SK-N-SH treated with all-trans-retinoic acid at 6 μM for 48 hours (cell line): ENCODE measurements around the gene MMP24.

Experiments used
- ATAC-seq: fragments of 200-7000 bp; cut with Tn5 transposase; 3 replicates; pipeline ENCODE4 v1.9.1; 2020; ENCODE audit warnings: mild to moderate bottlenecking, moderate library complexity
- ARNTL ChIP-seq: fragments of 450-650 bp; formaldehyde crosslinking; IDR thresholded peaks from 2 replicates; pipeline ENCODE4 v1.5.0; 2020; ENCODE audit warnings: low read depth, mild to moderate bottlenecking, moderate library complexity, borderline replicate concordance
- BACH2 ChIP-seq: fragments of 250-450 bp; sonication (Bioruptor Pico); IDR thresholded peaks from 2 replicates; pipeline ENCODE4 v1.9.0; 2021; ENCODE audit warnings: mild to moderate bottlenecking, borderline replicate concordance
- CSDC2 ChIP-seq: fragments of 250-450 bp; sonication (Bioruptor Pico); IDR thresholded peaks from 2 replicates; pipeline ENCODE4 v1.5.0; 2020; ENCODE audit warnings: mild to moderate bottlenecking, moderate library complexity
- GLIS3 ChIP-seq: fragments of 250-450 bp; sonication (Bioruptor Pico); IDR thresholded peaks from 2 replicates; pipeline ENCODE4 v1.5.0; 2020; ENCODE audit warnings: mild to moderate bottlenecking, moderate library complexity
- ISL1 ChIP-seq: fragments of 250-450 bp; sonication (Bioruptor Pico); IDR thresholded peaks from 2 replicates; pipeline ENCODE4 v2.1.2; 2022; ENCODE audit warnings: mild to moderate bottlenecking, moderate library complexity
- OSR1 ChIP-seq: fragments of 250-450 bp; sonication (Bioruptor Pico); IDR thresholded peaks from 2 replicates; pipeline ENCODE4 v1.8.0; 2022; ENCODE audit warnings: moderate library complexity, mild to moderate bottlenecking, inconsistent platforms
- PPARA ChIP-seq: fragments of 250-450 bp; sonication (Bioruptor Pico); IDR thresholded peaks from 2 replicates; pipeline ENCODE4 v1.5.0; 2020; ENCODE audit warnings: mild to moderate bottlenecking, borderline replicate concordance
- RARB ChIP-seq: fragments of 250-450 bp; sonication (Bioruptor Pico); IDR thresholded peaks from 2 replicates; pipeline ENCODE4 v1.8.0; 2021; ENCODE audit warnings: mild to moderate bottlenecking, moderate library complexity
- SNAI2 ChIP-seq: fragments of 250-450 bp; sonication (Bioruptor Pico); IDR thresholded peaks from 2 replicates; pipeline ENCODE4 v1.5.0; 2020; ENCODE audit warnings: mild to moderate bottlenecking, moderate library complexity
- TCF4 ChIP-seq: fragments of 250-450 bp; sonication (Bioruptor Pico); IDR thresholded peaks from 2 replicates; pipeline ENCODE4 v1.8.0; 2021; ENCODE audit warnings: mild to moderate bottlenecking, moderate library complexity, borderline replicate concordance
- TOX ChIP-seq: fragments of 250-450 bp; sonication (Bioruptor Pico); IDR thresholded peaks from 2 replicates; pipeline ENCODE4 v1.8.0; 2021; ENCODE audit warnings: mild to moderate bottlenecking, moderate library complexity, borderline replicate concordance
- ZC3H10 ChIP-seq: fragments of 250-450 bp; sonication (Bioruptor Pico); IDR thresholded peaks from 2 replicates; pipeline ENCODE4 v1.5.1; 2021; ENCODE audit warnings: mild to moderate bottlenecking, moderate library complexity
- ZFP3 ChIP-seq: fragments of 250-450 bp; sonication (Bioruptor Pico); IDR thresholded peaks from 2 replicates; pipeline ENCODE4 v1.5.0; 2020; ENCODE audit warnings: mild to moderate bottlenecking, moderate library complexity
- ZFP30 ChIP-seq: fragments of 450-650 bp; formaldehyde crosslinking; IDR thresholded peaks from 2 replicates; pipeline ENCODE4 v1.5.0; 2022; ENCODE audit warnings: mild to moderate bottlenecking, moderate library complexity
- ZNF565 ChIP-seq: fragments of 450-650 bp; formaldehyde crosslinking; conservative IDR thresholded peaks from 2 replicates; pipeline ENCODE4 v1.5.0; 2020; ENCODE audit warnings: low read depth, mild to moderate bottlenecking, moderate library complexity
- ZNF70 ChIP-seq: fragments of 450-650 bp; formaldehyde crosslinking; IDR thresholded peaks from 2 replicates; pipeline ENCODE4 v1.5.0; 2020; ENCODE audit warnings: mild to moderate bottlenecking, moderate library complexity
- ZNF8 ChIP-seq: fragments of 450-650 bp; formaldehyde crosslinking; IDR thresholded peaks from 2 replicates; pipeline ENCODE4 v1.5.0; 2020; ENCODE audit warnings: mild to moderate bottlenecking, moderate library complexity
- TF ChIP-seq, protein P1 (sequence below): fragments of 250-450 bp; sonication (Bioruptor Pico); IDR thresholded peaks from 2 replicates; pipeline ENCODE4 v1.8.0; 2021; ENCODE audit warnings: low read depth, mild to moderate bottlenecking, moderate library complexity, borderline replicate concordance
- TF ChIP-seq, protein P2 (sequence below): fragments of 250-450 bp; sonication (Bioruptor Pico); IDR thresholded peaks from 2 replicates; pipeline ENCODE4 v1.8.0; 2020; ENCODE audit warnings: mild to moderate bottlenecking, moderate library complexity, borderline replicate concordance
- TF ChIP-seq, protein P3 (sequence below): fragments of 250-450 bp; sonication (Bioruptor Pico); IDR thresholded peaks from 2 replicates; pipeline ENCODE4 v1.5.1; 2021; ENCODE audit warnings: mild to moderate bottlenecking, moderate library complexity
- TF ChIP-seq, protein P4 (sequence below): fragments of 250-450 bp; sonication (Bioruptor Pico); IDR thresholded peaks from 2 replicates; pipeline ENCODE4 v1.5.1; 2020; ENCODE audit warnings: low read depth, mild to moderate bottlenecking, moderate library complexity

Gene MMP24

DNA sequence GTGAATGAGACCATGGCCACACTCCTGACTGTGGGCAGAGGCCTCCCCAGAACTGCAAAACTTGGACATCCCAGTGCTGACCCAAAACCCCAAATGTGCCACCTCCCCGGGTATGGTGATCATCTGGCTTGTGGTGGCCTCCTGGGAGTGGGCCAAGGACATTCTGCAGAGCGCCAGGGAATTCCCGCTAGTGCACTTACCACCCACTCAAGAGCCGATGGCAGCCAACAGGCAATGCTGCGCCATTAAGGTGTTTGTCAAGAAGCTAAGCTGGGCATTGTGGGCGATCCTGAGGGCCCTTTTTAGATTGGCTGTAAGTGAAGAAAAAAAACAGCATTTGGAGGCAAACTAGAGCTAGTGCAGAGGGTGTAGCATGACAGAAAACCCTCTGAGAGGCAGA is 9.4 kb downstream of the MMP24 start:
- TF ChIP-seq ZC3H10 (CRISPR knock-in tag) (no peak), ZNF8 (CRISPR knock-in tag) (no peak), GLIS3 (CRISPR knock-in tag) (no peak)
- TF ChIP-seq, protein P1, sequence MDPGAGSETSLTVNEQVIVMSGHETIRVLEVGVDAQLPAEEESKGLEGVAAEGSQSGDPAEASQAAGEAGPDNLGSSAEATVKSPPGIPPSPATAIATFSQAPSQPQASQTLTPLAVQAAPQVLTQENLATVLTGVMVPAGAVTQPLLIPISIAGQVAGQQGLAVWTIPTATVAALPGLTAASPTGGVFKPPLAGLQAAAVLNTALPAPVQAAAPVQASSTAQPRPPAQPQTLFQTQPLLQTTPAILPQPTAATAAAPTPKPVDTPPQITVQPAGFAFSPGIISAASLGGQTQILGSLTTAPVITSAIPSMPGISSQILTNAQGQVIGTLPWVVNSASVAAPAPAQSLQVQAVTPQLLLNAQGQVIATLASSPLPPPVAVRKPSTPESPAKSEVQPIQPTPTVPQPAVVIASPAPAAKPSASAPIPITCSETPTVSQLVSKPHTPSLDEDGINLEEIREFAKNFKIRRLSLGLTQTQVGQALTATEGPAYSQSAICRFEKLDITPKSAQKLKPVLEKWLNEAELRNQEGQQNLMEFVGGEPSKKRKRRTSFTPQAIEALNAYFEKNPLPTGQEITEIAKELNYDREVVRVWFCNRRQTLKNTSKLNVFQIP (CRISPR knock-in tag): no peak
- no peak for ATAC-seq

DNA sequence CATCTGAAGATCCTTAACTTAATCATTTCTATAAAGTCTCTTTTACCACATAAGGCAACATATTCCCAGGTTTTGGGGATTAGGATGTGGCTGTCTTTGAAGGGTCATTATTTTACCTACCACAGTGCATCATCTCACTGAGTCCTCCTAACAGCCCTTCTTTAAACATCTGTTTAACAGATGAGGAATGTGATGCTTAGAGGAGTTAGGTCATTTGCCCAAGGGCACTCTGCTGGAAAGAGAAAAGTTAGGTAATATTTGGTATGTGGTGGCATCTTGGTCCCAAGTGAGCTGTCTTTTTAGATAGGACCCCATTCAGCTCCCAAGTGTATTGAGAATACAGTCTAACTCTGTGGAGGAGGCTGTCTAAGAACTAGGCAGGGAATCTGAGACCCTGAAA is 11.0 kb downstream of the MMP24 start:
- no peak for ATAC-seq
- TF ChIP-seq, protein P2, sequence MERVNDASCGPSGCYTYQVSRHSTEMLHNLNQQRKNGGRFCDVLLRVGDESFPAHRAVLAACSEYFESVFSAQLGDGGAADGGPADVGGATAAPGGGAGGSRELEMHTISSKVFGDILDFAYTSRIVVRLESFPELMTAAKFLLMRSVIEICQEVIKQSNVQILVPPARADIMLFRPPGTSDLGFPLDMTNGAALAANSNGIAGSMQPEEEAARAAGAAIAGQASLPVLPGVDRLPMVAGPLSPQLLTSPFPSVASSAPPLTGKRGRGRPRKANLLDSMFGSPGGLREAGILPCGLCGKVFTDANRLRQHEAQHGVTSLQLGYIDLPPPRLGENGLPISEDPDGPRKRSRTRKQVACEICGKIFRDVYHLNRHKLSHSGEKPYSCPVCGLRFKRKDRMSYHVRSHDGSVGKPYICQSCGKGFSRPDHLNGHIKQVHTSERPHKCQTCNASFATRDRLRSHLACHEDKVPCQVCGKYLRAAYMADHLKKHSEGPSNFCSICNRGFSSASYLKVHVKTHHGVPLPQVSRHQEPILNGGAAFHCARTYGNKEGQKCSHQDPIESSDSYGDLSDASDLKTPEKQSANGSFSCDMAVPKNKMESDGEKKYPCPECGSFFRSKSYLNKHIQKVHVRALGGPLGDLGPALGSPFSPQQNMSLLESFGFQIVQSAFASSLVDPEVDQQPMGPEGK (CRISPR knock-in tag): no peak
- TF ChIP-seq SNAI2 (CRISPR knock-in tag) (no peak), ARNTL (CRISPR knock-in tag) (no peak), ZNF70 (CRISPR knock-in tag) (no peak)
- TF ChIP-seq, protein P3, sequence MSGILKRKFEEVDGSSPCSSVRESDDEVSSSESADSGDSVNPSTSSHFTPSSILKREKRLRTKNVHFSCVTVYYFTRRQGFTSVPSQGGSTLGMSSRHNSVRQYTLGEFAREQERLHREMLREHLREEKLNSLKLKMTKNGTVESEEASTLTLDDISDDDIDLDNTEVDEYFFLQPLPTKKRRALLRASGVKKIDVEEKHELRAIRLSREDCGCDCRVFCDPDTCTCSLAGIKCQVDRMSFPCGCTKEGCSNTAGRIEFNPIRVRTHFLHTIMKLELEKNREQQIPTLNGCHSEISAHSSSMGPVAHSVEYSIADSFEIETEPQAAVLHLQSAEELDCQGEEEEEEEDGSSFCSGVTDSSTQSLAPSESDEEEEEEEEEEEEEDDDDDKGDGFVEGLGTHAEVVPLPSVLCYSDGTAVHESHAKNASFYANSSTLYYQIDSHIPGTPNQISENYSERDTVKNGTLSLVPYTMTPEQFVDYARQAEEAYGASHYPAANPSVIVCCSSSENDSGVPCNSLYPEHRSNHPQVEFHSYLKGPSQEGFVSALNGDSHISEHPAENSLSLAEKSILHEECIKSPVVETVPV (CRISPR knock-in tag): no peak
- TF ChIP-seq, protein P4, sequence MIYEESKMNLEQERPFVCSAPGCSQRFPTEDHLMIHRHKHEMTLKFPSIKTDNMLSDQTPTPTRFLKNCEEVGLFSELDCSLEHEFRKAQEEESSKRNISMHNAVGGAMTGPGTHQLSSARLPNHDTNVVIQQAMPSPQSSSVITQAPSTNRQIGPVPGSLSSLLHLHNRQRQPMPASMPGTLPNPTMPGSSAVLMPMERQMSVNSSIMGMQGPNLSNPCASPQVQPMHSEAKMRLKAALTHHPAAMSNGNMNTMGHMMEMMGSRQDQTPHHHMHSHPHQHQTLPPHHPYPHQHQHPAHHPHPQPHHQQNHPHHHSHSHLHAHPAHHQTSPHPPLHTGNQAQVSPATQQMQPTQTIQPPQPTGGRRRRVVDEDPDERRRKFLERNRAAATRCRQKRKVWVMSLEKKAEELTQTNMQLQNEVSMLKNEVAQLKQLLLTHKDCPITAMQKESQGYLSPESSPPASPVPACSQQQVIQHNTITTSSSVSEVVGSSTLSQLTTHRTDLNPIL (CRISPR knock-in tag): no peak
- TF ChIP-seq, all 23 proteins: peak for 0

DNA sequence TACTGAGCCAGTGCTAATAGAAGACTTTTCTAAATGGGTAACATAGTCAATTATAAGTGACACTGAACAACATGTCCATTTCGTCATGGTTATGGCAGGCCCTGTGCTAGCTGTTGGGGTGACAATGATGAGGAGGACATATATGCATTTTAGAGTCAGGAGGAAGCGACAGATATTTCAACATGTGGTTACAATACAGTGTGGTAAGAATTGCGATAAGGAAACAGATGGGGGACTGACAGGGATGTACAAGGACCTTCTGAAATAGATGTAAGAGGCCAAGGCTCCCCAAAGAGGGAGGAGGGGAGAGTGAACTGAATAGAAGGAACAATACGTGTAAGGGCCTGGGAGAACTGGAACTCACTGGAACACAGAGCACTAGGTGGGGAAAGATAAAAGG is 11.7 kb downstream of the MMP24 start:
- ATAC-seq: no peak
- TF ChIP-seq ARNTL (CRISPR knock-in tag): no peak
- TF ChIP-seq ZNF70 (CRISPR knock-in tag): no peak
- no peak for TF ChIP-seq GLIS3 (CRISPR knock-in tag)
- no peak for TF ChIP-seq ISL1
- no peak for TF ChIP-seq ZC3H10 (CRISPR knock-in tag)
- TF ChIP-seq, protein P1 (CRISPR knock-in tag): no peak
- TF ChIP-seq, protein P4 (CRISPR knock-in tag): no peak
- no peak for TF ChIP-seq ZFP30 (CRISPR knock-in tag)
- TF ChIP-seq PPARA (CRISPR knock-in tag): no peak

DNA sequence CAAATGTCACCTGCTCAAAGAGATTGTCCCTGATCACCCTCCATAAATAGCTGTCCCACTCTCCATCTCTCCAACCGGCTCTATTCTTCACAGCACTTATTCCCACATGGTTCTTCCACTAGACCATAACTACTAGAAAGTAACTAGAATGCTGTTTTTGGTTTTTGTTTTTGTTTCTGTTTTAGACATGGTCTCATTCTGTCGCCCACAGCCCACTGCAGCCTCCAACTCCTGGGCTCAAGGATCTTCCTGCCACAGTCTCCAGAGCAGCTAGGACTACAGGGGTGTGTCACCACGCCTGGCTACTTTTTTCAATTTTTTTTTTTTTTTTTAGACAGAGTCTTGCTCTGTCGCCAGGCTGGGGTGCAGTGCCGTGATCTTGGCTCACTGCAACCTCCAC is 12.2 kb downstream of the MMP24 start:
- TF ChIP-seq RARB (CRISPR knock-in tag) (no peak), BACH2 (CRISPR knock-in tag) (no peak), CSDC2 (CRISPR knock-in tag) (no peak), PPARA (CRISPR knock-in tag) (no peak), ZNF70 (CRISPR knock-in tag) (no peak), ZFP3 (CRISPR knock-in tag) (no peak), ZNF565 (CRISPR knock-in tag) (no peak), TOX (CRISPR knock-in tag) (no peak), ISL1 (no peak), ZNF8 (CRISPR knock-in tag) (no peak), OSR1 (CRISPR knock-in tag) (no peak), ARNTL (CRISPR knock-in tag) (no peak), GLIS3 (CRISPR knock-in tag) (no peak), TCF4 (CRISPR knock-in tag) (no peak)
- TF ChIP-seq, protein P3 (CRISPR knock-in tag): no peak
- ATAC-seq: no peak
